DOHH2 (cell line): ENCODE results near the gene KCNK6.

Source experiments
- EZH2phosphoT487 ChIP-seq: fragments of 200-600 bp; sonication (generic); IDR thresholded peaks from 2 replicates; pipeline ENCODE4 v1.6.1; 2017; ENCODE audit warnings: borderline replicate concordance, mild to moderate bottlenecking, antibody characterized with exemption, low read length, moderate library complexity, mixed read lengths
- TF ChIP-seq, protein P1 (sequence below): fragments of 200-600 bp; sonication (generic); IDR thresholded peaks from one replicate; pipeline ENCODE4 v1.5.1; 2014; ENCODE audit warnings: antibody characterized with exemption, mild to moderate bottlenecking, low read depth, low read length; ENCODE audit not compliant: poor library complexity, severe bottlenecking

DNA sequence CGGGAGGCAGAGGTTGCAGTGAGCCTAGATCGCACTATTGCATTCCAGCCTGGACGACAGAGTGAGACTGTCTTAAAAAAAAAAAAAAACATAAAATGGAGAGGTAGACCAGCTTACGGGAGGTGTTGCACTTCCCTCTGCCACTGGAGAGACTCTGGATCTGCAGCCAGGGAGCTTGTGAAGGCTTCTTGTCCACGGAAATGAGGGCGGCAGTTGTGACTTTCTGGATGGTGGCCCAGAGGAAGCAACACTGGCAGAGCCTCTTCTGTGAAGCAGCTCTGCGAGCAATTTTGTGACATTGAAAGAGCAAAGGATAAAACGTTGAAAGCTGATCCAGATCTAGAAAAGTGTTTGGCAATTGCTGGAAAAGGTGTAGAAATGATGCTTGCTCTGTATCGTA lies 44.9 kb upstream of the KCNK6 start:
- TF ChIP-seq, protein P1, sequence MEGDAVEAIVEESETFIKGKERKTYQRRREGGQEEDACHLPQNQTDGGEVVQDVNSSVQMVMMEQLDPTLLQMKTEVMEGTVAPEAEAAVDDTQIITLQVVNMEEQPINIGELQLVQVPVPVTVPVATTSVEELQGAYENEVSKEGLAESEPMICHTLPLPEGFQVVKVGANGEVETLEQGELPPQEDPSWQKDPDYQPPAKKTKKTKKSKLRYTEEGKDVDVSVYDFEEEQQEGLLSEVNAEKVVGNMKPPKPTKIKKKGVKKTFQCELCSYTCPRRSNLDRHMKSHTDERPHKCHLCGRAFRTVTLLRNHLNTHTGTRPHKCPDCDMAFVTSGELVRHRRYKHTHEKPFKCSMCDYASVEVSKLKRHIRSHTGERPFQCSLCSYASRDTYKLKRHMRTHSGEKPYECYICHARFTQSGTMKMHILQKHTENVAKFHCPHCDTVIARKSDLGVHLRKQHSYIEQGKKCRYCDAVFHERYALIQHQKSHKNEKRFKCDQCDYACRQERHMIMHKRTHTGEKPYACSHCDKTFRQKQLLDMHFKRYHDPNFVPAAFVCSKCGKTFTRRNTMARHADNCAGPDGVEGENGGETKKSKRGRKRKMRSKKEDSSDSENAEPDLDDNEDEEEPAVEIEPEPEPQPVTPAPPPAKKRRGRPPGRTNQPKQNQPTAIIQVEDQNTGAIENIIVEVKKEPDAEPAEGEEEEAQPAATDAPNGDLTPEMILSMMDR, result no peak
- TF ChIP-seq EZH2phosphoT487, result no peak
